GM19455 (cell line): Measurements from ENCODE around the gene GPR15.

ENCODE experiments used
- ATAC-seq: cut with Tn5 transposase; IDR thresholded peaks from one replicate; pipeline ENCODE4 v1.9.1; 2021; ENCODE audit not compliant: unreplicated experiment

The GPR15 gene

DNA sequence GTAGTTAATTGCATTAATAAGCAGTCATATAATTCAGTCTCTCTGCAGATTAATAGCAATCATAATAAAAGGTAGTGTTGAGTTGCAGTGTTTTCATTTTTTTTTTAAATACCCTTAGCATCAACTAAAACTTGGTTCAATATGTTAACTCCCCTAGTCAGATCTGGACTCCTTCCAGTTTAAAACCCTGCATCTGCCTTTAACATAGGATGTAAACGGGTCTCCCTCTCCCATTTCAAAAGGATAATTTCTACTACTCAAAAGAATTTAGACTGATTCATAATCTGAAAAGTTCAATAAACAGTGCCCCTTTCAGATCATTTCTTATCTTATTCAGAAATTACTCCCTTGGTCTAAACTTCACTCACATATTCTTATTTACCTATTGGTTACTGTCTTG lies 50.3 kb downstream of the GPR15 start:
- no peak for ATAC-seq

DNA sequence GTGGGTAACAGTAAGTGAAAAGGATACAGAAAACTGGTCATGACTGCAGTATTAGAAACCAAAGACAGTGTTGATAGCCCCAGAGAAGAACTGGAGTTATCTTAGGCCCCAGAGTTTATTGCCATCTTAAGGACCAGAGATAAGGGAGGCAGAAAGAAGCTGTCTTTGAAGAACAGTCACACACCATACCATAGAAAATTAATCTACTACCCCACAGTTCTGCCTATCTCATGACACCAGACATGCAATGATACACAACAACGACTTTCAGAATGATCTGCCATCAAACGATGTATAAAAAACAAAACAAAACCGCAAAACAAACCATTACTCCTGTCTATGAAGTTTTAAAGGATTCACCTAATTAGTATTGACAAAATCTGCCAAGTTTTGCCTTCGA lies 52.0 kb downstream of the GPR15 start:
- no peak for ATAC-seq
